Common myeloid progenitor, CD34-positive (primary cell): ENCODE measurements around the gene MEF2C.

ENCODE experiments used
- CTCF ChIA-PET: fragments of 350-600 bp; sonication (Branson Sonifier 250); formaldehyde crosslinking; loops from one replicate; lab custom pipeline; 2021; ENCODE audit warnings: antibody characterized with exemption; lab: Charles Lee
- POLR2A ChIA-PET: fragments of 350-600 bp; sonication (Branson Sonifier 250); formaldehyde crosslinking; loops from one replicate; lab custom pipeline; 2021; ENCODE audit warnings: antibody characterized with exemption; lab: Charles Lee
- DNase-seq, 3 donors: peaks; one replicate each; pipeline versions ENCODE4 v3.0.0 to v3.0.0-alpha.2; 2013
- H3K27ac ChIP-seq, 2 experiments: 1 replicate in 1 of 2; 2 replicates in 1 of 2; pipeline ENCODE4 v1.7.0; 2013; ENCODE audit warnings: inconsistent platforms in 2 of 2, low read length in 2 of 2, mild to moderate bottlenecking in 2 of 2, low read depth in 1 of 2, moderate library complexity in 1 of 2; ENCODE audit not compliant: severe bottlenecking in 2 of 2, insufficient read depth in 1 of 2, poor library complexity in 1 of 2
- H3K27me3 ChIP-seq, 5 experiments: replicated peaks in 2 of 5; 1 replicate in 3 of 5; 2 replicates in 2 of 5; pipeline versions ENCODE4 v1.6.1 to v1.7.0; 2013; ENCODE audit warnings: low read length in 4 of 5, mild to moderate bottlenecking in 2 of 5, moderate library complexity in 2 of 5, inconsistent platforms in 1 of 5; ENCODE audit not compliant: insufficient read depth in 5 of 5, control insufficient read depth in 4 of 5
- H3K36me3 ChIP-seq, 4 experiments: 1 replicate in 2 of 4; 2 replicates in 2 of 4; pipeline versions ENCODE4 v1.6.1 to v1.7.0; 2013; ENCODE audit warnings: low read length in 3 of 4, control low read depth in 1 of 4, mild to moderate bottlenecking in 1 of 4; ENCODE audit not compliant: control insufficient read depth in 4 of 4, insufficient read depth in 4 of 4
- H3K4me1 ChIP-seq, 4 experiments: 1 replicate in 3 of 4; 2 replicates in 1 of 4; pipeline versions ENCODE4 v1.6.1 to v1.7.1; 2013; ENCODE audit warnings: low read length in 3 of 4, mild to moderate bottlenecking in 3 of 4, control low read depth in 1 of 4, inconsistent platforms in 1 of 4, moderate library complexity in 1 of 4; ENCODE audit not compliant: control insufficient read depth in 4 of 4, insufficient read depth in 4 of 4; ENCODE audit errors: control extremely low read depth in 1 of 4
- H3K4me3 ChIP-seq, 7 experiments: 1 replicate in 4 of 7; 2 replicates in 3 of 7; pipeline versions ENCODE4 v1.5.1 to v1.7.0; 2013; ENCODE audit warnings: mild to moderate bottlenecking in 7 of 7, low read length in 6 of 7, moderate library complexity in 6 of 7, inconsistent platforms in 2 of 7, low read depth in 2 of 7, control low read depth in 1 of 7; ENCODE audit not compliant: insufficient read depth in 4 of 7, control insufficient read depth in 1 of 7; ENCODE audit errors: extremely low read depth in 1 of 7
- H3K9me3 ChIP-seq, 5 experiments: 1 replicate in 4 of 5; 2 replicates in 1 of 5; pipeline versions ENCODE4 v1.6.1 to v1.7.1; 2013; ENCODE audit warnings: low read length in 4 of 5, mild to moderate bottlenecking in 2 of 5, inconsistent platforms in 1 of 5, low read depth in 1 of 5, moderate library complexity in 1 of 5; ENCODE audit not compliant: control insufficient read depth in 4 of 5, insufficient read depth in 2 of 5; ENCODE audit errors: control extremely low read depth in 1 of 5
- WGBS: methylation state at CpG from one replicate; pipeline ENCODE4 v1.1.5; 2013; ENCODE audit not compliant: insufficient coverage; 5-methylcytosine and 5-hydroxymethylcytosine counted together

MEF2C gene

GRCh38 chr5:88829775-88830174 lies 53.2 kb downstream of the MEF2C start:
- H3K36me3 ChIP-seq = peaks cover 0 to 7% (median 1%) of the 10 kb centered on the region in 4 experiments
- peak overlapping the region; percentile 44 to 96 for H3K27ac ChIP-seq
- no peak for DNase-seq
- WGBS = no CpG with 5 or more reads among the region's 3 CpGs
- peaks cover 59 to 90% (median 78%) of the 10 kb centered on the region in 4 experiments for H3K4me1 ChIP-seq
- POLR2A ChIA-PET = interaction anchor here (1.1 to 1.3 kb wide), 2 partner anchors 23 to 54 kb away, joined by 3 to 5 read pairs; no protein-coding TSS in a partner anchor
- peak overlapping the region in 1 of 7 experiments; percentile 49 for H3K4me3 ChIP-seq
- no peaks in the 10 kb centered on the region for H3K9me3 ChIP-seq
- no peaks in the 10 kb centered on the region for H3K27me3 ChIP-seq
- CTCF ChIA-PET = interaction anchor here (0.8 to 3.1 kb wide), 12 partner anchors 9 to 100 kb away, joined by 3 to 14 read pairs (median 4); partner anchors contain the start of gene MEF2C

DNA sequence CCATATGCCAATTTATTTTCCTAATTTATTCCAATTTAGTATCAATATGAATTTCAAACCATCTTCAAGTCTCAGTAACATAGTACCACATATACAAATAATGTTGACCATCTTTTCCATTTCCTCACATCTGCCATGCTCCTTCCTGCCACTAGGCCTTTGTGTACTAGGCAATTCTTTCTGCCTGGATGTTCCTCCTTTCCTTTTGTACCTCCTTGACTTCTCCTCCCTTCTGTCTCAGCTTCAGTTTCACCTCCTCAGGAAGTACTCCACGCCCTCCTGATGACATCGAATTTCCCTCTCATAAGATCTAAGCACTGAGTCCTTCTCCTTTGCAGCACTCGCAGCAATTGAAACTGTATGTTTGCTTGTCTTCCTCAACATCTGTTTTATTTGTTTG lies 53.9 kb downstream of the MEF2C start:
- POLR2A ChIA-PET = interaction anchor here (1.3 kb wide), 1 partner anchor 55 kb away, joined by 5 read pairs; no protein-coding TSS in a partner anchor
- CTCF ChIA-PET = interaction anchor here (0.7 to 3.1 kb wide), 14 partner anchors 8 to 100 kb away, joined by 3 to 14 read pairs (median 4); partner anchors contain the start of gene MEF2C
- Histone ChIP-seq H3K27me3 (no peaks in the 10 kb centered on the region), H3K4me3 (peak overlapping the region in 2 of 7 experiments; percentile 10 to 49), H3K36me3 (peaks cover 0 to 3% (median under 1%) of the 10 kb centered on the region in 4 experiments), H3K4me1 (peaks cover 55 to 95% (median 81%) of the 10 kb centered on the region in 4 experiments), H3K9me3 (no peaks in the 10 kb centered on the region), H3K27ac (peak overlapping the region; percentile 44 to 96)
- 0% methylated on average over 3 of the region's 3 CpGs for WGBS
- peak; percentile 53 to 69 (median 60) for DNase-seq

GRCh38 chr5:88827997-88828396 lies 55.0 kb downstream of the MEF2C start:
- Histone ChIP-seq H3K4me1 (peaks cover 52 to 94% (median 81%) of the 10 kb centered on the region in 4 experiments), H3K27me3 (no peaks in the 10 kb centered on the region), H3K27ac (peak overlapping the region; percentile 44 to 96), H3K36me3 (peaks cover 0 to 5% (median 0%) of the 10 kb centered on the region in 4 experiments), H3K9me3 (no peaks in the 10 kb centered on the region), H3K4me3 (peak overlapping the region in 2 of 7 experiments; percentile 2 to 51)
- CTCF ChIA-PET = interaction anchor here (3.1 kb wide), 2 partner anchors 9 to 56 kb away, joined by 10 to 14 read pairs; partner anchors contain the start of gene MEF2C
- POLR2A ChIA-PET = interaction anchor here (0.7 to 1.0 kb wide), 2 partner anchors 8 to 9 kb away, joined by 3 to 4 read pairs; no protein-coding TSS in a partner anchor
- no CpG with 5 or more reads among the region's 1 CpG for WGBS
- peak; percentile 41 to 75 (median 62) for DNase-seq

DNA sequence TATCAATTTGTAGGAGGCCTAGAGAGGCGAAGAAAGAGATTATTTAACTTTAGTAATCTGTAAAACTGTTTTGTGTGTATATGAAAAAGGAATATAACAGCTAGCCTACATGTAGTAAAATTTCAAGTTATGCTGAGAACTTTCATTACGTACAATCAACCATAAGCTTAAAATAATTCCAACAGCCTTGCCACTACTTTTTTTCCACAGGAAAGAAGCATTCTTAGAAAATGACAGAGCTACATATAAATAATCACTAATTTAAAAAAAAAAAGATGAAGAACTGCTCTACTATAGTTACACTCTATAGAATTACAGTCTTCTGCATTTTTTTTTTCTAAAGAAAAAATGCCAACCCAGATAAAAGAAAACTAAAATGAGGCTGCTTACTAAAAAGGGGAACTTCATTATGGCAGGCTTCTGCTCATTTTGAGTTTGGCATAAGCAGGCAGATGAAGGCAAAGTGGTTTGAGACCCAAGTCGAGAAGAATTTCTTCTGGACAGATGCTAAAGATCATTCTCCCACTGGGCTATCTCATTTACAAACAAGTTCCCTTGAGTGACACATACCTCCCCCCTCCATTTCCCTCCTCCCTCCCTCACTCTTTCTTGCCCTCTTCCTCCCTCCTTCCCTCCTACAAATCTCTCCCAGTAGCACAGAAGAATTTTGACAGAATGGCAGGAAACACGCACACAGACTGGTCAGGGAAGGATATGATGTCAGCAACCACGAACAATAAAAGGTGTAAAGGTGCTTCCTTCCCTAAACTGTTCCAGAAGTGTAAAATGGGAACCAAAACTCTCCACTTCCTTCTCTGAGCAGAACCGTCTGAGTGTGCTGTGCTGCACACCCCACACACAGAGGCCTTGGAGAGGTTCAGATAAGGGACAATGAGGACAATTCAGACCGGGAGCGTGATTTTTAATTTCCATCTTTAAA lies 56.1 kb downstream of the MEF2C start:
- CTCF ChIA-PET = interaction anchor here (0.9 to 1.0 kb wide), 2 partner anchors 14 to 95 kb away, joined by 5 read pairs; no protein-coding TSS in a partner anchor
- H3K27ac ChIP-seq = peak overlapping the region; percentile 94 to 96
- POLR2A ChIA-PET = interaction anchor here (1.0 to 1.2 kb wide), 2 partner anchors 10 to 58 kb away, joined by 3 to 4 read pairs; no protein-coding TSS in a partner anchor

DNA sequence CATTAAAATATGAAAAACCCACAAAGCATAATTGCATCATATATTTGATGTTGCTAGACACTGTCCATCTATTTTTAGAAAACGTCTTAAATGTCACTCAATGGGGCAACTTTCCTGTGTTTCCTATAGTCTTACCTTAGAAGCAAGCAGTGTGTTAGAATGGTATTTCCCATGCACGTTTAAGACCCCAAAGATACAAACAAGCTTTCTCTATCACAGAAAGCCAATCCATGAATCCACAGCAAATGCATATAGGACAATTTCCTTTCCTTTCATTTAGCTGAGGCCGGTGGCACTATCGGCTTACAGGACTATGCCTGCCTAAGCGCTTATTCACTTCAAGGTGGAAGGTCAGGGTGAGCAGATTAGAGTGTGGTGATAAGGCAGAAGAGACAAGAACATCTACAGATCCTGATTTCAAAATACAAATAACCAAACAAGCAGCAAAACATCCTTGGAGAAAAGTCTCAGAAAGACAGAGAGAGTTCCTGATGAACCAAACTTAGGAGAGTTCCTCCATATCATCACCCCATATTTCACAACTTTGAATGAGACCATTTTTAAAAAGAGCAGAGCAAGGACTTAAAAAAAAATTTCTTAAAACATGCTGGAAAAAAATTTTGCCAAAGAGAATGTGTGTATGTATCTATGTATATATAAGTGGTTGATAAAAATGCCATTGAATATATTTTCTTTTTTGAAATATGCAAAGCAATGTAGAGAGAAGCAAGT lies 57.2 kb downstream of the MEF2C start:
- no peak for DNase-seq
- H3K4me1 ChIP-seq = peaks cover 52 to 81% (median 71%) of the 10 kb centered on the region in 4 experiments
- H3K27me3 ChIP-seq = no peaks in the 10 kb centered on the region
- CTCF ChIA-PET = interaction anchor here (0.9 to 1.2 kb wide), 6 partner anchors 13 to 94 kb away, joined by 3 to 5 read pairs (median 3); no protein-coding TSS in a partner anchor
- H3K27ac ChIP-seq = peak overlapping the region; percentile 94 to 96
- peaks cover 0 to 21% (median 5%) of the 10 kb centered on the region in 4 experiments for H3K36me3 ChIP-seq
- H3K4me3 ChIP-seq = peak overlapping the region in 6 of 7 experiments; percentile 0 to 59 (median 38)
- WGBS = 17% methylated on average over 1 of the region's 5 CpGs
- POLR2A ChIA-PET = interaction anchor here (1.1 kb wide), 1 partner anchor 23 kb away, joined by 4 read pairs; no protein-coding TSS in a partner anchor
- no peaks in the 10 kb centered on the region for H3K9me3 ChIP-seq

More for the DNA sequence above, 56.1 kb downstream of the MEF2C start:
- DNase-seq = peak; percentile 95 to 98 (median 97)
- peak overlapping the region in 5 of 7 experiments; percentile 22 to 61 (median 52) for H3K4me3 ChIP-seq
- no peaks in the 10 kb centered on the region for H3K27me3 ChIP-seq
- H3K36me3 ChIP-seq = peaks cover 0 to 15% (median 3%) of the 10 kb centered on the region in 4 experiments
- peaks cover 52 to 90% (median 79%) of the 10 kb centered on the region in 4 experiments for H3K4me1 ChIP-seq
- WGBS = 0% methylated on average over 2 of the region's 8 CpGs
- H3K9me3 ChIP-seq = no peaks in the 10 kb centered on the region
